Glomerular visceral epithelial cell (primary cell): ENCODE results near the gene ALKBH2.

Experiments
- DNase-seq: peaks from one replicate; pipeline ENCODE4 v3.0.0-alpha.2; 2016; ENCODE audit errors: extremely low spot score

The ALKBH2 gene

DNA sequence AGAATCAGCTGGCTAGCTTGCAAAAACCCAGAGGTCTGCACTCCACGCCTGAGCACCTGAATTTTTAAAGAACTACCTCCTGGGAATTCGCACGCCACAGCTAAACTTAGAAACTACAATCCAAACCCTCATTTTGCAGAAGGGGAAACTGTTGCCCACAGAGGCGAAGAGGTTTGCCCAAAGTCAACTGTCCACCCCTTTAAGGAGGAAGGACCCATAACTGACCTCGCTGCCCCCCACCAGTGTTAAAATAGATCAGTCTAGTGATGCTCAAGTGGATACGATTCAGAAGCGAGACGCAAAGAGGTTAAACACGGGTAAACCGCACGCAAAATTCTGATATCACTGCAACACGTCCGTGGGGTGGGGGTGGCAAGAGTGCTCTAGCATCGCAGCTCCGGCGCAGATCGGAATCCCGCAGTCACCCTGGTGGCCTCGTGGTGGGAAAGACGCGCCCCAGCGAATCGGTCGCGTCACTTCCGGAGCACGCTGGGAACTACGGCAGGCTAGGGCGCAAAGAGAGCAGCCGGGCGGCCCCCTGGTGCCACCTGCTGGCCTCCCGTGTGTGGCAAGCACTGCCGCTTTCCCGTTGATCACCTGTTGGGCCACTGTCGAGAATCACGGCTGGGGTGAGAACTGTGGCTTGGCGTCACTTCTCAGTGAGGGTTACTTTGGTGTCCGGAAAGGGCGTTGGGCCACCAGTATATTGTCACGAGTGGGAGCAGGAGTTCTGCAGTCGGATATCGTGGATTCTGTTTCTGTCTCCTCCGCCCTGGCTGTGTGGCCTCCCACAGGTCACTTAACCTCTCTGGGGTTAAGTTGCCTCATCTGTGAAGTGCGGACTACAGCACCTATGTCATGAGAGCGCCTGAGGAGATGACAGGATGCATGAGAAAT, at the start of gene ALKBH2:
TSS of gene ALKBH2 (minus strand) at position 451 of the 897 bp plus-strand sequence. CDS start 686 bp downstream, outside the sequence.
- DNase-seq: peak; percentile 89

DNA sequence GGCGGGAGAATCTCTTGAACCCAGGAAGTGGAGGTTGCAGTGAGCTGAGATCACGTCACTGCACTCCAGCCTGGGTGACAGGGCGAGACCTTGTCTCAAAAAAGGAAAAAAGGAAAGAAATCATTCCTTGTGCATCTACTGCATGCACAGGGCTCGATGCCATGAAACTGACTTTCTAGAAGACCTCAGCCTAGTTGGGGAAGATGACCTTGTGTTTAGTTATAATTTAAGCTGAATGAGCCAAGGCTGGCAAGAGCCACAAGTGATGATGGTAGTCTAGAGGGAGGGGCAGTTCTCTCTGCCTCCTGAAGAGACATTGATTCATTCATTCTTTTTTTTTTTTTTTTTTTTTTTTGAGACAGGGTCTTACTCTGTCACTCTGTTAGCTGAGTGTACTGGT, 47.3 kb upstream of the ALKBH2 start:
- DNase-seq: no peak

DNA sequence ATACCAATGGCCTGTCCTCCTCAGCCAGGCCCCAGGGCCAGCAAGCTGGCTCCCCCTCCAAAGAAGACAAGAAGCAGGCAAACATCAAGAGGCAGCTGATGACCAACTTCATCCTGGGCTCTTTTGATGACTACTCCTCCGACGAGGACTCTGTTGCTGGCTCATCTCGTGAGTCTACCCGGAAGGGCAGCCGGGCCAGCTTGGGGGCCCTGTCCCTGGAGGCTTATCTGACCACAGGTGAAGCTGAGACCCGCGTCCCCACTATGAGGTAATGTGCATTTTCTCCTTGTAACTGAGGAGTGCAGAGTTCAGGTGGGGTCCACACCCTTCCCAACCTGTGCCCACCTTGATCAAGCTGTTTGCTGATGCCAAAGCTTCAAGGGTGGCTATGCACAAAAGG, 46.5 kb upstream of the ALKBH2 start:
- no peak for DNase-seq

DNA sequence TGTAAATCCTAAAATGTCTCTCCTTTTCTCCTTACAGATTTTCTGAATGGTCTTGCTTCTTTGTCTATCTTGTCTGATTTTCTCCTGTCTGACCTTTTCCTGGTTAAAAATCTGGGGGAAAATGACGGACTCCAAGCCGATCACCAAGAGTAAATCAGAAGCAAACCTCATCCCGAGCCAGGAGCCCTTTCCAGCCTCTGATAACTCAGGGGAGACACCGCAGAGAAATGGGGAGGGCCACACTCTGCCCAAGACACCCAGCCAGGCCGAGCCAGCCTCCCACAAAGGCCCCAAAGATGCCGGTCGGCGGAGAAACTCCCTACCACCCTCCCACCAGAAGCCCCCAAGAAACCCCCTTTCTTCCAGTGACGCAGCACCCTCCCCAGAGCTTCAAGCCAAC, 46.1 kb upstream of the ALKBH2 start:
- no peak for DNase-seq

DNA sequence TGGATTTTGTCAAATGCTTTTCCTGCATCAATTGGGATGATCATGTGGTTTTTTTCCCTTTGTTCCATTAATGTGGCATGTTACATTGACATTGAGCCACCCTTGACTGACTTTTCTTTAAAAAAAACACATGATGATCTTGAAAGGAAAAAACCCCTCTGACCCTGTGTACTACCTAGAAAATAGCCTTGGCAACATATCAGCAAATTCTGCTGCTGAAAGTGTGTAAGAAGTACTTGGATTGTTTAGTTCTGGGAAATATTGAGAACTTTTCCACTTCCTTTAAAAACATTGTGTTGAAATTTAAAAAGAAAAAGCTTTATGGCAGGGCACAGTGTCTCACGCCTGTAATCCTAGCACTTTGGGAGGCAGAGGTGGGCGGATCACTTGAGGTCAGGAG, 43.8 kb upstream of the ALKBH2 start:
- no peak for DNase-seq

- no peak for DNase-seq
Measured at GRCh38 chr12:109134186-109134917, 41.1 kb upstream of the ALKBH2 start.

DNA sequence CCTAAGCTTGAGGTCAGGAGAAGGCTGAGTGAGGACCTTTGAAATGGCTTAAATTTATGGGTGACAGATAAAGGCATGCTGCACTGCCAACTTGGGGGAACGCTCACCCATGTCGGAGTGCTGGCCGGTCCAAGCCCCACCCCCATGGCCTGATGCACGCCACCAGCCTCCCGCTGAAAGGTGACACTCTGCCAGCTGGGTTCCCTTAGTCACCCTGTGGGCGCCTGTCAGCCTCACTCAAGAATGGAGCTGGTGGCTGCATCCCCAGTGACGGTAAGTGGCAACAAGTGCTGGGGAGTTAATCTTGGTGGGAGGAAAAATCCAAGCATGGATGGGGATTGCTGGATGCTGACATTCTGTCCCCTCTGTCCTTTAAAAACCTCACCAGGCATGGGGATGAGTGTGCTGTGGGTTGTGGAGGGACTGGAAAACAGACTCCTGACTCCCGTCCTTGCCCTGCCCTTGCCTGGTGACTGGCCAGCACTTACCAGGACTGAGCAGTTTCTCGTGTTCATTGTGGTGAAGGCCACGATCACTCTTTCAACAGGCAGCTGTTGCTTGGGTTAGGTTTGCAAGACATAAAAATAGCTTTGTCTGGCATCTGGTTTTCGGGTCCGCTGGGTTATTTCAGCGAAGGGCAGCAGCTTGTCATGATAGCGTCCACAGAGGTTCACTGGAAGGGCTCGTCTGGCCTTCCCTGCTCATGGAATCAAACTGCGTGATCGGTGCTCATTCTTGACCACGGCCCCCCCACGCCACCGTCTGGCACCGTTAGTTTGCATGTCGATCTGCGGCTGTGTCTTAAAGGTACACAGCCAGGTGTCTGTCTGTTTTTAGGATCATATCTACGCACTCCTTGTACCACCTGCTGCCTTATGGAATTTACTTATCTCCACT, 38.1 kb upstream of the ALKBH2 start:
- no peak for DNase-seq

GRCh38 chr12:109130297-109131153, 37.3 kb upstream of the ALKBH2 start:
- DNase-seq: no peak

GRCh38 chr12:109127533-109128242, 34.4 kb upstream of the ALKBH2 start:
- DNase-seq: no peak

DNA sequence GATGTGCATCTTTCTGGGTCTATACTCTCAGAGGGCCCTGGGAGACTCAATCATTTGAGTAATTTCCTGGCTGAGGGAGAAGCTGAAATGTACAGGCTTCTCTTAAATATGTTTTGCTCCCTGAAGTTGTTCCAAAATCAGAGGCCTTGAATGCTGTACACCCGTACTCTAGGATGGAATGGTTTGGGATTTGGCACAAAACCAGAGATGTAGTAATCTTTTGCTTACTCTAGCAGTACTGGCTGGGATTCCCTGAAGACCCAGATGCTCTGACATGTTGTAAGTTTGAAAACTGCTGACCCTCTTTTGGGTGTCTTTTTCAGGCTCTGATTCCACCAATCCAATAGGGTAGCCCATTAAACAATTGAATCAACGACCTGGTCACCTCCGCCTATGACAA, 33.5 kb upstream of the ALKBH2 start:
- no peak for DNase-seq

- no peak for DNase-seq
Measured at GRCh38 chr12:109125791-109126190, 32.5 kb upstream of the ALKBH2 start.

DNA sequence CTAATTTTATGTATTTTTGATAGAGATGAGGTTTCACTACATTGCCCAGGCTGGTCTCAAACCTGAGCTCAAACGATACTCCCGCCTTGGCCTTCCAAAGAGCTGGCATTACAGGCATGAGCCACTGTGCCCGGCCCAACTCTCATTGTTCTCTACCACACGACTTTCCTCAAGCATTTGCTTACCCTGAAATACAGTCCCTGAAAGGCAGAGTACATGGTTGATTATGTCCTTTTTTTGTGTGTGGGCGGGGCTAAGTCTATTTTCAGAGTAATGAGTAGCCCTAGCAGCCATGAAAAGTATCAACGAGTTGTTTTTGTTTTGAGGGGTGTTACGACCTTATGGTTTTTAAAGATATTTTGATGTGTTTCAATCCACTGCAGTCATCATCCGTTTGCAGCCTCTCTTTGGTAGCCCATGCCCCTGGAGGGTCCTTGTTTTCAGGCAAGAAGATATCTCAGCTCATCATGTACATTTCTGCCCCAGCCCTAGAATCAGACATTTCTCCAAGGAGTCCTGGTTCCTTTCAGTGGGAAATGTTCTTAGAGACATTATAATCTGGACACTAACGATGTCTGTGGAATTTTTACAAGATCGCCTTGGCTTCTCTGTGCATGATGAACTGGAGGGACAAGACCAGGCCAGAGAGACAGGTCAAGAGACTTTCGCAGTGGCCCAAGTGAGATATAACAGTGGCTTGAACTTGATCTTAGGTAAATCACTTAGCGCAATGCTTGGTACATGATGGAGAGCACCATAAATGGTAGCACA, 31.8 kb upstream of the ALKBH2 start:
- DNase-seq: no peak

GRCh38 chr12:109121346-109121880, 28.1 kb upstream of the ALKBH2 start:
- DNase-seq: no peak

DNA sequence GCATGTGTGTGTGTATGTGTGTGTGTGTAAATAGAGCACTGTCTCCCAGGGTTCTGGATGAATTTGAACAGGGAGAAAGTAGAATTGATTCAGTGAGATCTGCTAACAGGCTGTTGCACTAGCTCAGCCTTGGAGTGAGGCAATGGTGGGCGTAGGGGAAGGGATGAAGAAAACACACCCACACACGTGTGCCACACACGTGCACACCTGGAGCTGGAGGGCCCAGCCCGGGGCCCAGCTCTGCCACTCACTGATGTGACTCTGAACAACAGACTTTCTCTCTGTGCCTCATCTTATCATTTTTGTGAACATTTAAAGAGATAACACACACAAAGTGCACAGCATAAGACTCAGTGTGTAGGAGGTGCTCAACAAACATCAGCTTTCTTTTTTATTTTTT, 27.3 kb upstream of the ALKBH2 start:
- DNase-seq: no peak

GRCh38 chr12:109120095-109120494, 26.8 kb upstream of the ALKBH2 start:
- no peak for DNase-seq

- DNase-seq: no peak
Measured at GRCh38 chr12:109116611-109116949, 23.3 kb upstream of the ALKBH2 start.

DNA sequence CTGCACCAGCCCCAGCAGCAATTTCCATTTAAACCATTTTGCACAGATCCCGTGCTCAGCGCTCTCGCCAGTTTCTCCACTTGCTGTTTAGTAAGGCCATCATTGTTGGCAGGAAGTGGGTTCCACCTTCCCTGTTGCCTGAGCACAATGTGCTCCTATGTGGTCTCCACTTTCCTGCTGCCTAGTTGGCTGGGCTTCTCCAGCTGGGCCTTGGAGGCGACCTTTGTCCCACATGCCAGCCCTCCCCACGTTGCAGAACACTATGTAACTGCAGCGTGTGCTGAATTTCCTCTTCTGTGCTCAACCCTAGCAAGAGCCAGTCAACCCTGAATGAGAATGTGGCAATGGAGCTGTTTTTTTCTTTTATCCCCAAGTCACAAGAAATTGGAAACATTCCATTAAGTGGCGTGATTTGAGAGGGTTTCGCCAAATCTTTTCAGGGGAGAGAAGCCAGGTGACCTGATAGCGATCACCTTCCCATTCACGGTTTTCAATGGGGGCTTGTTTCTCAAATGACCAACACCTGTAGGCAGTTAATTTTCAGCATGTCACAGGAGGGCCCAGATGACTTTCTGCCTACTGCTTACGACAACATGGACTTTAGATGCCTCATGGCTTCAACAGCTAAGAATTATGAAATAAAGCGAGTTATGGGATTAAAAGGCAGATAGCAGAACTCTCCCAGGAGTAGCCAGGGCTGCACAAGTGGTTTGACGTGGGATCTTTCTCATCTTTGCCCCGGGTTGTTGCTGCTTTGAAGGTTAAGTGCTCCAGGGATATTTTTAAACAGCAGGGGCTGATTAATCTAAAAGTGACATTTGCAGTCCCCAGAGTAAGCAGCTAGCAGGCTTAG, 22.7 kb upstream of the ALKBH2 start, which contains the start of gene ACACB:
TSS of gene ACACB (plus strand) at position 830 of the 853 bp plus-strand sequence. CDS start 22,819 bp downstream, outside the sequence.
- DNase-seq: no peak

- DNase-seq: no peak
Measured at GRCh38 chr12:109115404-109115757, 22.1 kb upstream of the ALKBH2 start.
